AG04450 (cell line): ENCODE measurements around the gene SUDS3. TPM values are rescaled to one million over a fixed set of nuclear protein-coding genes. Genes with fewer than 3 reads are reported as not detected.

Experiments used
- CTCF ChIA-PET: fragments of 300-600, 350-600 bp; formaldehyde crosslinking; extraction: SDS; loops from one replicate; lab custom pipeline; 2022; ENCODE audit warnings: antibody characterized with exemption, inconsistent platforms; lab: Charles Lee
- POLR2A ChIA-PET: fragments of 350-600 bp; formaldehyde crosslinking; extraction: SDS; loops from one replicate; lab custom pipeline; 2021; ENCODE audit warnings: antibody characterized with exemption, inconsistent platforms; lab: Yijun Ruan, JAX
- DNase-seq: peaks from one replicate; pipeline ENCODE4 v3.0.0-alpha.2; 2011; ENCODE audit warnings: low read depth, low spot score
- H3K27ac ChIP-seq: one replicate; pipeline ENCODE4 v1.5.1; 2012; ENCODE audit warnings: low read depth, low read length, control low read depth
- H3K27me3 ChIP-seq: one replicate; pipeline ENCODE4 v1.6.0; 2012; ENCODE audit warnings: low read length; ENCODE audit not compliant: control insufficient read depth, insufficient read depth
- H3K4me3 ChIP-seq: 2 replicates; pipeline ENCODE4 v1.5.1; 2011; ENCODE audit warnings: mild to moderate bottlenecking, low read depth, low read length, control low read depth
- H3K9me3 ChIP-seq: 2 replicates; pipeline ENCODE4 v1.5.1; 2012; ENCODE audit warnings: low read length; ENCODE audit not compliant: control insufficient read depth, insufficient read depth
- polyA plus RNA-seq: library from polyadenylated mRNA; depleted of rRNA; stranded (reverse); fragments of >200 nt; gene quantifications from 2 replicates; pipeline ENCODE4 v1.2.3, GENCODE V29; 2011
- TF ChIP-seq, protein P1 (sequence below): IDR thresholded peaks from 2 replicates; pipeline ENCODE4 v1.5.1; 2011; ENCODE audit warnings: low read depth, low read length, control low read depth, inconsistent platforms

Gene SUDS3
- polyA plus RNA-seq, 1 experiment: 28.9 TPM

DNA sequence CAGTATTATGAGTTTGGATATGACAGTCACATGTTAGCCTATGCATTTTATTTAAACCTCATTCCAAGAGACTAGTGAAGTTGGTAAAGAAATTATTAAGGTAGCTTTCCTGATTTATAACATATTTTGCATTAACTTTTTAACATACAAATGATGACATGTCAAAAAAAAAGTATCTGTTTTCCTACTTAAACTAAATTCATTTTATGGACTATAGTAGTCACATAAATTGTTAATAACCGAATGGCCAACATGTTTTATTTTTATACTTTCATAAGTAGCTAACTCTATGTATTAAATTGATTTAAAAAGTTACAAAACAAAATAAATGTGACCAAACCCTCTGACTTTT is 18.4 kb upstream of the SUDS3 start:
- Histone ChIP-seq H3K4me3 (no peak overlapping the region), H3K27me3 (no peaks in the 10 kb centered on the region), H3K27ac (no peak overlapping the region), H3K9me3 (no peaks in the 10 kb centered on the region; the same call in 1 of the 2 replicates)
- ChIA-PET POLR2A (interaction anchor here (0.7 to 1.7 kb wide), 2 partner anchors 15 to 1393 kb away, joined by 3 to 5 read pairs; partner anchors contain the start of gene TAOK3), CTCF (interaction anchor here (0.7 to 6.0 kb wide), 8 partner anchors 11 to 177 kb away, joined by 3 to 59 read pairs (median 4); partner anchors contain the start of gene SUDS3)
- TF ChIP-seq, protein P1, sequence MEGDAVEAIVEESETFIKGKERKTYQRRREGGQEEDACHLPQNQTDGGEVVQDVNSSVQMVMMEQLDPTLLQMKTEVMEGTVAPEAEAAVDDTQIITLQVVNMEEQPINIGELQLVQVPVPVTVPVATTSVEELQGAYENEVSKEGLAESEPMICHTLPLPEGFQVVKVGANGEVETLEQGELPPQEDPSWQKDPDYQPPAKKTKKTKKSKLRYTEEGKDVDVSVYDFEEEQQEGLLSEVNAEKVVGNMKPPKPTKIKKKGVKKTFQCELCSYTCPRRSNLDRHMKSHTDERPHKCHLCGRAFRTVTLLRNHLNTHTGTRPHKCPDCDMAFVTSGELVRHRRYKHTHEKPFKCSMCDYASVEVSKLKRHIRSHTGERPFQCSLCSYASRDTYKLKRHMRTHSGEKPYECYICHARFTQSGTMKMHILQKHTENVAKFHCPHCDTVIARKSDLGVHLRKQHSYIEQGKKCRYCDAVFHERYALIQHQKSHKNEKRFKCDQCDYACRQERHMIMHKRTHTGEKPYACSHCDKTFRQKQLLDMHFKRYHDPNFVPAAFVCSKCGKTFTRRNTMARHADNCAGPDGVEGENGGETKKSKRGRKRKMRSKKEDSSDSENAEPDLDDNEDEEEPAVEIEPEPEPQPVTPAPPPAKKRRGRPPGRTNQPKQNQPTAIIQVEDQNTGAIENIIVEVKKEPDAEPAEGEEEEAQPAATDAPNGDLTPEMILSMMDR: no peak
- no peak for DNase-seq

DNA sequence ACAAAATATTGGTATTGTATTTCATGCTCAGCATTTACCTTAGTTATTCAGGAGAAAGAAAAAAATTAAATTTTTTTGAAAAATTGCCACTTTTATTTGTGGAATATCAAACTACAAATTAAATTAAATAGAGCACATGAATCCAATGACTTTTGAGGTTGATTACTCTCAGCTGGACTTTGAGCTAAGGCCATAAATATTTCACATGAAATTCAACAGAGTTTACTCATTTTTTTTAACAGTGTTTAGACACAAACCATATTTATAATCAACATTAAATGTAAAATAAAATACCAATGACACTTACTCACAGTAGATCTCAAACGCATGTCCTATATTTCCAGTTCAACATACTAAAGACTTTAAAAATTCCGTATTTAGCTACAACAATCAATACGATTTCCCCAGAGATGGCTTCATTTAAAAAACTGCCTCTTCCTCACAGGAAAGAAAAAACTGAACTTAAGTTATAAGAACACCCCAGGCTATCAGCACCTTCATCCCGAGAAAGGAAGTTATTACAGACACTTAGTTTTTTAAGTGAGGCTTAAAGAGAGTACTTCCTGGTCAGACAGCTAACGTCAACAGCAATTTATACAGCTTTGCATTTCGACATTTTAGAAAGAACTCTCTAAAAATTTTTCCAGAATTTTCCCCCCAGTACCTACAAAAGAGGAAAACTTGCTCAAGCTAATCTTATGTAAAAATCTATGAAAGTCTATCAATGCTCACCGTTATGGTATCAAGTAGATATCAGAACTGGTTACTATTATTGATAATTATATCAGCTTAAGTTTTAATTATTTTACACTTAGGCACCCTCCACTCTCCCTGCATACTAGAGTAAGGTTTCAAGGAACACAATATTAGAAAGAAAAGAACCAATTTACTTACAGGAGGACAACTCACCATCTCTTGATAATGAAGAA is 17.5 kb upstream of the SUDS3 start:
- no peak for DNase-seq
- H3K27ac ChIP-seq: no peak overlapping the region
- ChIA-PET POLR2A (interaction anchor here (0.6 to 1.7 kb wide), 5 partner anchors 10 to 1393 kb away, joined by 3 to 5 read pairs (median 3); partner anchors contain the start of gene TAOK3), CTCF (interaction anchor here (0.6 to 6.0 kb wide), 9 partner anchors 9 to 178 kb away, joined by 3 to 59 read pairs (median 3); partner anchors contain the start of gene SUDS3)
- H3K4me3 ChIP-seq: no peak overlapping the region
- H3K9me3 ChIP-seq: no peaks in the 10 kb centered on the region; the same call in 1 of the 2 replicates
- H3K27me3 ChIP-seq: no peaks in the 10 kb centered on the region
- TF ChIP-seq, protein P1: no peak

- CTCF ChIA-PET: interaction anchor here (0.9 to 6.0 kb wide), 3 partner anchors 8 to 179 kb away, joined by 3 to 59 read pairs (median 3); partner anchors contain the start of gene SUDS3
- Histone ChIP-seq H3K27ac (no peak overlapping the region), H3K27me3 (no peaks in the 10 kb centered on the region), H3K4me3 (no peak overlapping the region), H3K9me3 (no peaks in the 10 kb centered on the region; the same call in 1 of the 2 replicates)
- POLR2A ChIA-PET: interaction anchor here (0.8 to 1.7 kb wide), 2 partner anchors 12 to 13 kb away, joined by 3 to 5 read pairs; partner anchors contain the start of gene TAOK3
- TF ChIP-seq, protein P1: no peak
- DNase-seq: no peak
These were observed 16.8 kb upstream of the SUDS3 start for GRCh38 chr12:118359541-118359915.

GRCh38 chr12:118361092-118361404 is 15.3 kb upstream of the SUDS3 start:
- DNase-seq: no peak
- Histone ChIP-seq H3K9me3 (no peaks in the 10 kb centered on the region), H3K4me3 (no peak overlapping the region), H3K27ac (peak overlapping the region; percentile 41), H3K27me3 (no peaks in the 10 kb centered on the region)
- TF ChIP-seq, protein P1: no peak
- ChIA-PET POLR2A (no interaction called here), CTCF (no interaction called here)

DNA sequence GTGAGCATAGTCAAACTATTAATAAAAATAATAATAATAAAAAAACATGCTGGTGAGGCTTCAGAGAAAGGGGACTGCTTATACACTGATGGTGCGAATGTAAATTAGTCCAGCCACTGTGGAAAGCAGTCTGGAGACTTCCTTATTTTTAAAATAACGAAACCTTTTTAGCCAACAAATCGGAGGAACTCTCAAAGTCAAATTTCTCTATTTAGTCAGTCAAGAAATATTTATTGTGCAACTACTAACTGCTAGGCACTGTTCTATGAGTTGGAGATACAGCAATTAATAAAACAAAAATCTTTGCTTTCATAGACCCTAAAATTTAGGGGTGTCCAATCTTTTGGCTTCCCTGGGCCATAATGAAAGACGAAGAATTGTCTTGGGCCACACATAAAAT is 14.5 kb upstream of the SUDS3 start:
- POLR2A ChIA-PET: interaction anchor here (0.7 kb wide), 1 partner anchor 54 kb away, joined by 3 read pairs; no protein-coding TSS in a partner anchor

More for the DNA sequence above, 14.5 kb upstream of the SUDS3 start:
- H3K27me3 ChIP-seq: no peaks in the 10 kb centered on the region
- H3K9me3 ChIP-seq: no peaks in the 10 kb centered on the region
- no peak overlapping the region for H3K4me3 ChIP-seq
- no peak for DNase-seq
- no peak overlapping the region for H3K27ac ChIP-seq
- CTCF ChIA-PET: no interaction called here
- TF ChIP-seq, protein P1: no peak
